Midbrain (tissue), 1 donor: ENCODE data around the gene KCNC4.

Experiments
- DNase-seq: peaks from one replicate; lab custom pipeline; 2025; lab: John Stamatoyannopoulos, UW

Gene KCNC4

GRCh38 chr1:110233861-110234260 lies 23.7 kb downstream of the KCNC4 start:
- no peak for DNase-seq

DNA sequence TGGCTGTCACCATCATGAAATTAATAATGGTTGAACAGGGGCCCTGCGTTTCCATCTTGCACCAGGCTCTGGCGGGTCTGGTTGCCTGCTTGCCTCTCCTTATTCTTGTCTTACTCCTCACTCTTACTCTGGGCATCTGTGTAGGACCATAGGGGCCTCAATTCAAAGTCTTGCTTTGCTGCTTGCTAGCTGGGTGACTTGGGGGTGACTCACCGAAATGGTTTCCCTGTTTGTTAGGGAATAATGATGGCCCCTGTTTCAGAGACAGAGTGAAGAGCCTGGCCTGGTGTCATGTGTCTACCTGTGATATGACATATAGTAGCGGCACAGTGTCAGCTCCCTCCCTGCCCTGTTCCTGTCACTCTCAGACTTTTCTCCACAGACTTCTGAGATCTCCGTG lies 24.6 kb downstream of the KCNC4 start:
- DNase-seq = no peak

DNA sequence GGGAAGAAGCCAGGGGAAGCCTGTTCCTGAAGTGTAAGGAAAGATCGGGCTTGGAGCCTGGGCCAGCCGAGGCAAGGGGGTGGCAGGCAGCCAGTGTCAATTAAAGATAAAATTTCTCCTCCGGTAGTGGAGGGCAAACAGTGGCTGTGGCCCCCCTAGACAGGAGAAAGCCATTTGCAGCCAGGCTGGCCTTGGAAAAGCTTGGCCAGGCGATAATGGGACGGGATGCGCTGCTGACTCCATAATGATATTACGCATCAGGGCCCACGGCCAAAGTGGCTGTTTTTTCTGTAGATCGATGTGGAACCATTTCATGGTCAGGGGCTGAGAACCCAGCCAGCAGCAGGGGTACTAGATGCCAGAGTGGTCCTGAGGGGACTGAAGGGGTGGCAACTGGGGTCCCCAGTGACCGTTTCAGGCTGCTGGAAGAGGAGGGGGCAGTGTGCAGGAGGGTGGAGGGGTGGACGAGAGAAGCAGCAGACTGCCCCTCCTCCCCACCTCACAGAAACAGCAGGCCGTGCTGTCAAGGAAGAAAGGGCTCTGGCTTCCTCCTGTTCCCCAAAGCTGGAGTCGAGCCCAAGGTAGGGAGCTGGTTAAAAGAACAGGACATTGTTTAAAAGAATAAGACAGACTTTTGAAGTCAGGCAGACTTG lies 25.2 kb downstream of the KCNC4 start:
- peak; percentile 2 for DNase-seq

DNA sequence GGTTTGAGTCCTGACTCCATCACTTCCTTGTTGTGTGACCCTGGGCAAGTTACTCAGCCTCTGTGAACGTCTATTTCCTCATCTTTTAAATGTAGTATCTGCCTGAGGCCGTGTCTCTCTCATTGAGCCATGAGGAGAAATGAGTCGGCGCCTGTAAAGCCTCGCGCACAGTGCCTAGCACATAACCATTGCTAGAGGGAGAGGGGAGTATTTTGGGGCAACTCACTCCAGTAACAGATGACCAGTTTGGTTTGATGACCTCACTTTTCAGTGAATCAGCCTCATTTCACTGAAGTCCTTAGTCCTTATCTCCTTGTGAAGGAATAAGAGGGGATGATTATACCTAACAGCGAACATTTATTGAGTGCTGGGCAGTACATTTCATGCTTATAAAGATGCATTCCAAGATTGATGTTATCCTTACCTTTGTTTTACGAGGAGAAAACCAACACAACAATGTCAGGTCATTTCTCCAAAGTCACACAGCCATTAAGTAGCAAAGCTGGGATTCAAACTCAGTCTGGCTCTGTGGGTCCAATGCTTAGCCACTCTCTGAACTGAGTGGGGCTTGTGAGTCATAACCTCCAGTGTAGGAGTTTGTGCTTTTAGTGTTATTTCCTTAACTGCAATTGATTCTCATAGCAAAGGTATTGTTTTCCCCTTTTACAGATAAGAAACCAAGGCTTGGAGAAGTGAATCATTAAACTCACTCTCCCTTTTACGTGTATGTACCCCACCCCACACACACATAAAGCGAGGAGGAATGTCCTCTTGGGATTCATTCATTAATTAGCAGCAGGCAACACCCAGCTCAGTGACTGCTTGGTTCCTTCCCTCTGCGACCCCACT lies 25.9 kb downstream of the KCNC4 start:
- DNase-seq = no peak

- no peak for DNase-seq
Measured at GRCh38 chr1:110237386-110238152, 27.5 kb downstream of the KCNC4 start.

DNA sequence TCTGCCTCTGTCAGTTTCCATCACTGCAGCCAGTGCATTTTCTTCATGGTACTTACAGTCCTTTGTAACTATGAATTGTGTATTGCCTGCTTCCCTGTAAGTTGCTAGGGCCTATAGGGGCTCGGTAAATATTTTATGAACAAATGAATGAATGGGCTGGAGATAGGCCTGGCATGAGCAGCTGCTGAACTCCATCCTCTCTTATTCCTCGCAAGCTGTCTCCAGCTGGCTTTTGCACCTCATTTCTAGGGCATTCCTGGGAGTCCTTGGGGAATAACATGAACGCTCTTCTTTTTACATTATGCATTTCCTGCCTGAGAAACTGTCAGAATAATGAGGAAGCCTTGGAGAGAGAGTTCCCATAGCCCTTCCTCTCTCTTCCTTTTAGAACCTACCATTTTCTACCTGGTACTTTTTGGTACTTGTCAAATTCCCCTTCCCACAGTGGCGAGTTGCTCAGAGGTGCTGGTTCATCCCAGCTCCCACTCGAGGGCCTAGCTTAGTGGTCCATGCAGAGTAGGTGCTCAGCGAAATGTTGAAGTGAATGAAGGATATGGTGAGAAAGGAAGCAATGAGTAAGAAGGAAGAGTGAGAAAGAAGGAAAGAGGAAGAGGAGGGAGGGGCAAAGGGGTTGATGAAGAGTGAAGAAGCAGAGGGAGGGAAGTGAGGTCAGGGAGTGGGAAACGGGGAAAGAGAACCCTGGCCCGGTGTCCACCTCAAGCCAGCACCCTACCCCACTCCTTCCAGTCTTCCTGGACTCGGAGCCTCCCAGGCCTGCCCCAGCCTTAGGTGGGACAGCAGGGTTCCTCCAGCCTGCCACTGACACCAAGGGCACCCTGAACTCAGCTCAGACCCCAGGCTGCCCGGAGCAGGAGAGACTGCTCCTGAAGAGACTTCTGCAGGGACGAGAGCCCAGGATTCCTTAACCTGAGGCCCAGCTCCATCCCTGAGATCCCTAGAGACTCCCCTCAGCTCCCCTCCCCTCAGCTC lies 29.6 kb downstream of the KCNC4 start:
- no peak for DNase-seq

- DNase-seq = no peak
Measured at GRCh38 chr1:110240476-110241210, 30.5 kb downstream of the KCNC4 start.

DNA sequence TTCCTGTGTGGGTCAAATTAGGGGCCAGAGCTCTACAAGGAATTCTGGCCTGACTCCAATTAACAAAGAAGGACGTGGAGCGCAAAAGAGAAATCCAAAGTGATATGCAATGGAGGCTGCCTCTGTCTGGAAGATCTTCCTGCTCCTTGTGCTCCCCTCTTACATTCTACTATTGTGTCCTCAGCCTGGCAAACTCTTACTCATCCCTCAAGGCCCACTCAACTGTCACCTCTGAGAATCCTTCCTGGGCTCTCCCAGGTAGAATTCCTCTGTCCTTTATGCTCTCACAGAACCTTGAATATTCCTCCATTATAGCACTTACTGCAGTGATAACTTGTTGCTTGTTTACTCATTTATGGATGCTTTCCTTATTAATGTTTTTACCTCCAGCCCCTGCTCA lies 31.4 kb downstream of the KCNC4 start:
- DNase-seq = no peak

DNA sequence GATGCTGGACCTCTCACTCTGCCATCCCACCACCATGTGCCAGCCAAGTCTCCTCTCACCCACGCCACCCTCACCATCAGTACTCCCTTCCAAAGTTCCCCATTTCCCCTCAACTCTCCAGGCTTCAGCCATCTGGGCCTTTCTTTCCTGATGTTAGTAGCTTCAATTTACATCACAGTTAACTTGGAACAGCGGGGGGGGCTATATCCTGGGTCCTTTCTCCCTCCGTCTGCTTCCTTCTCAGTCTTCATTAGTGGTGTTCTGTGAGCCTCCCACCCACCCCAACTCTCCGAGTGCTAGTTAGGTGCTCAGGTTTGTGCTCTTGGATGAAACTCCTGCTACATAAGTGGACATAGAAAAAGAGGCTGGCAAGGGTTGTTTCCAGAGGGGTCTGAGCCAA lies 31.9 kb downstream of the KCNC4 start:
- DNase-seq = no peak

- no peak for DNase-seq
Measured at GRCh38 chr1:110242731-110243130, 32.6 kb downstream of the KCNC4 start.

- DNase-seq = no peak
Measured at GRCh38 chr1:110243146-110243545, 33.0 kb downstream of the KCNC4 start.

GRCh38 chr1:110243574-110243973 lies 33.5 kb downstream of the KCNC4 start:
- no peak for DNase-seq

GRCh38 chr1:110245876-110246620 lies 35.9 kb downstream of the KCNC4 start:
- no peak for DNase-seq

GRCh38 chr1:110248746-110249145 lies 38.6 kb downstream of the KCNC4 start:
- no peak for DNase-seq

- DNase-seq = peak; percentile 16
Measured at GRCh38 chr1:110249256-110249655, 39.1 kb downstream of the KCNC4 start.

- DNase-seq = no peak
Measured at GRCh38 chr1:110250008-110250407, 39.9 kb downstream of the KCNC4 start.

DNA sequence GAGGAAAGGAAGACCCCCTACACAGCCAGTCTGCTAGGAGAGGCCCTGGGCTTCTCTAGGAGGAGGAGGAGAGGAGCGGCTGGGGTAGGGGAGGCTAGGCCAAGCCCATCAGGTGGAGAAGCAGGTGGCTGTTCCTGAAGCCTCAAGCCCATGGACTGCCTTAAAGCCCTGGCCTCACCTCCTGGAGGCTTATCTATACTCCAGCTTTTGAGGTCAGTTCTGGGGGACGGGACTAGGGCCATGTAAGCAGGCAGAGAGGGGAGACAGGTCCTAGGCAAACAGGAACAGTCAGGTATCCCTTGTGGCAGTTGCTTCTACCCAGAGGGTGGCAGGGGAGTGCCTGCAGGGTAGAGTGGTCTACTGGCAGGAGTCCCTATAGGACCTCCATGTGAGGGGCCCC lies 40.6 kb downstream of the KCNC4 start:
- no peak for DNase-seq

GRCh38 chr1:110253213-110253612 lies 43.1 kb downstream of the KCNC4 start:
- DNase-seq = no peak

- no peak for DNase-seq
Measured at GRCh38 chr1:110254604-110255391, 44.7 kb downstream of the KCNC4 start.
